DMS 273 (cell line): ENCODE results near the gene TAPBPL.
"Not testable (repeated sequence)": the region's sequence is repeated elsewhere in the genome, so short reads cannot be mapped to it uniquely, and the experiment has no call there.

ENCODE experiments used
- DNase-seq: peaks from one replicate; lab custom pipeline; 2025; ENCODE audit not compliant: unreplicated experiment; lab: John Stamatoyannopoulos, UW

The TAPBPL gene

DNA sequence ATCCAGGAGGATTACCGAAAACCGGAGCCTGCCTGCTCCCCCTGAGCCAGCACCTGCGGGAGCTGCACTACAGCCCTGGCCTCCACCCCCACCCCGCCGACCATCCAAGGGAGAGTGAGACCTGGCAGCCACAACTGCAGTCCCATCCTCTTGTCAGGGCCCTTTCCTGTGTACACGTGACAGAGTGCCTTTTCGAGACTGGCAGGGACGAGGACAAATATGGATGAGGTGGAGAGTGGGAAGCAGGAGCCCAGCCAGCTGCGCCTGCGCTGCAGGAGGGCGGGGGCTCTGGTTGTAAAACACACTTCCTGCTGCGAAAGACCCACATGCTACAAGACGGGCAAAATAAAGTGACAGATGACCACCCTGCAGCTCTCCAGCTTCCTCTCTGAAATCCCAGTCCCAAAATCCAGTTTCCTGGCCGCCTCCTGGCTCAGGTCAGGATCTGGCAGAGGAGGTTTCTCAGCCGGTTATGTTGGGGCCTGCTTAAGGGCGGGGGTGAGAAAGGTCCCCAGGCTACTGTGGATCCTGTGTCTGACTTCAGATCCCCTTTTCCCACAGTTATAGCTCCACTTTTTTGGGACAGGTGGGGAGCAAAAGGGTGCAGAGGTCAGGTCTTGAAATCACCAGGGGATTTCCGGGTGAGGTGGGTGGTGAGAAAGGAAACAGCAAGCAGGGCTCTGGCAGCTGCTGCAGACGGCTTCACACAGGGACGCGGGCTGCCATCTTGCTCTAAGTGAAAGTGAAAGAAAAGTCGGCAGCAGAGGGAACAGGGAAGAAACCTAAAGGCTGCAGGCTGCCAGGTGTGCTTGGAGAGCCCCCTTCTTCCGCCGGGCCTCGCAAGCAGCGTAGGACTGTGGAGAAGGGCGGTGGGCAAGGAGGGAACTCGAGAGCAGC, at the start of gene TAPBPL:
Gene TAPBPL, plus strand, starts transcription at position 695 of the 897 bp plus-strand sequence. CDS start 207 bp downstream, outside the sequence.
- DNase-seq, result peak; percentile 89

GRCh38 chr12:6404390-6404789, 47.5 kb upstream of the TAPBPL start:
- DNase-seq, result no peak

DNA sequence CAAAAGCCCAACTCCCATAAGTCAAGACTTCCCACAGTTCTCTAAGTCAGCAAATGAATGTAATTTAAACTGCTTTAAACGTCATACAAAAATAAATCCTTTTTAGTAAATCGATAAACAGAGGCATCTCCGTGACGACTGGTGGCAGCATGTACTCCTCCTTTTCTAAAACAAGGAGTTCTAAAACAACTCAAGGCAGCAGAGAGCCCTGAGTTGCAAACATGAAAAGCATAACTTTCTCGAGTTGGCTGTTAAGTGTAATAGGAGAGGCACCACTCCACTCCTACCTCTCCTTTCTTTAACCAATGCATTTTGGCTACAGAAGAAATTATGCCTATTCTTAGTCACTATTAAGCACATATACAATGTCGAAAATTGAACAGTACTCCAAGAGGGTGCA, 45.9 kb upstream of the TAPBPL start:
- DNase-seq, result no peak

GRCh38 chr12:6407236-6407954, 44.4 kb upstream of the TAPBPL start:
- DNase-seq, result no peak

DNA sequence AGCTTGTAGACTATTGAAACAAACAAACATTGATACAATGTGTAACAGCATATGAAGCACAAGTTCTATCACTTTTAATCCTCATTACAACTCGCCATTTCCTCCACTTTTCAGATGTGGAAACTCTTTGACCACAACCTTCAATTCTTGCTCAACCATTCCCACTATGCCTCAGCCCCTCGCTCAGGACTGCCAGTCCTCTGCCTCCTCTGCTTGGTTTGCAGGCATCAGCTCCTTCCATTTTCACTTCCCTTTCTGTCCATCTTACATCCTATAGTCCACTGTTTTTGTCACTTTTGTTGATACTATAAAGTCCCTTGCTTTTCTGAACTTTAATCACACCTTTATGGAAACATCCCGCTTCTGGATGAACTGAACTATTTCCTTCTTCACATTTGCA, 35.2 kb upstream of the TAPBPL start:
- no peak for DNase-seq

GRCh38 chr12:6418796-6419195, 33.0 kb upstream of the TAPBPL start:
- DNase-seq, result no peak

DNA sequence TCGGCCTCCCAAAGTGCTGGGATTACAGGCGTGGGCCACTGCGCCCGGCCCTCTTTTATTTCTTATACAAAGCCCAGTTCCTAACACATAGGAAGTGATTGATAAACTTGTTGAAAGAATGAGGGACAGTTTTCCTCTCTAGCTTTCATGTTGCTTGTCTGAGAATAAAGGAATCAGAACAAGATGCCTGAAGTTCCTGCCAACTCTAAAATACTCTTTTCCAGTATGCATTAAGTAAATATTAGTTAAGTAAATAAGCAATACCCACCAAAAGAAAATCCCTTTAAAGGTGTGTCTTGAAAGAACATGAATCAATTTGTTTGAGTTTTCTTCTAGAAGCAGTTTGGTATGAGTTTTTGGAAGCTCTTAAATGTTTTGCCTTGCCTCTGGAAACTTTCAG, 31.5 kb upstream of the TAPBPL start:
- no peak for DNase-seq

GRCh38 chr12:6423267-6424007, 28.4 kb upstream of the TAPBPL start:
- peak; percentile 91 for DNase-seq

DNA sequence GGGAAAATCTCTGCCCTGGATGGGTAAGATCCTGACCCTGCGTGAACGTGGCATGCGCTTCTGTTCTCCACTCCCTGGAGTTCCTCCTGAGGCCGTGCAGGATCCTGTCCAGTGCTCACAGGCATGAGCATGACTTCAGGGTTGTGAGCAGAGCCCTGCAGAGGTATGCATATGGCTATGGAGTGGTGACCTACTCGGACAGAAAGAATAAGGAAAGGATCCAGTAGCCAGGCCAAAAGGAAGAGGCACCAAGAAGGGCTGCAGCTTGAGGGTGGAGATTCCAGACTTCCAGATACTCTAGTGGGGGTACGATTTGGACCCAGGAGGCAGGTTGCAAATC, 27.9 kb upstream of the TAPBPL start:
- no peak for DNase-seq

DNA sequence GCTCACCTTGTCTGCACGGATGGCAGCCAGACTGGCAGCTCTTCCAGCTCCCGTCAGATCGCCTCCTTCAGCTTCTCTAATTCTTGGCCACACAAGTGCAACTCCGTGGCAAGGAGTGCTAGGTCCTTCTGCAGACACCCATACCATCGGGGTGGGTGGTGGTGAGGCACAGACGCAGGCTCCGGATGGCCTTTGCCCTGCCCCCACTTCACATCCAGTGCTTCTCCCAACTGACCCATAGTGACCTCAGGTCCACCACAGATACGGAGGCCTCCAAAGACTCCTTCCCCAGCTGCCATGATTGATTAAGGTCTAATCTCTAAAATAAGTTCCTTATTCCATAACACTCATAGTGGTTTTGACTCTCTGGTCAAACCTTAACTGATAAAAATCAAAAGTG, 27.0 kb upstream of the TAPBPL start:
- DNase-seq, result no peak

DNA sequence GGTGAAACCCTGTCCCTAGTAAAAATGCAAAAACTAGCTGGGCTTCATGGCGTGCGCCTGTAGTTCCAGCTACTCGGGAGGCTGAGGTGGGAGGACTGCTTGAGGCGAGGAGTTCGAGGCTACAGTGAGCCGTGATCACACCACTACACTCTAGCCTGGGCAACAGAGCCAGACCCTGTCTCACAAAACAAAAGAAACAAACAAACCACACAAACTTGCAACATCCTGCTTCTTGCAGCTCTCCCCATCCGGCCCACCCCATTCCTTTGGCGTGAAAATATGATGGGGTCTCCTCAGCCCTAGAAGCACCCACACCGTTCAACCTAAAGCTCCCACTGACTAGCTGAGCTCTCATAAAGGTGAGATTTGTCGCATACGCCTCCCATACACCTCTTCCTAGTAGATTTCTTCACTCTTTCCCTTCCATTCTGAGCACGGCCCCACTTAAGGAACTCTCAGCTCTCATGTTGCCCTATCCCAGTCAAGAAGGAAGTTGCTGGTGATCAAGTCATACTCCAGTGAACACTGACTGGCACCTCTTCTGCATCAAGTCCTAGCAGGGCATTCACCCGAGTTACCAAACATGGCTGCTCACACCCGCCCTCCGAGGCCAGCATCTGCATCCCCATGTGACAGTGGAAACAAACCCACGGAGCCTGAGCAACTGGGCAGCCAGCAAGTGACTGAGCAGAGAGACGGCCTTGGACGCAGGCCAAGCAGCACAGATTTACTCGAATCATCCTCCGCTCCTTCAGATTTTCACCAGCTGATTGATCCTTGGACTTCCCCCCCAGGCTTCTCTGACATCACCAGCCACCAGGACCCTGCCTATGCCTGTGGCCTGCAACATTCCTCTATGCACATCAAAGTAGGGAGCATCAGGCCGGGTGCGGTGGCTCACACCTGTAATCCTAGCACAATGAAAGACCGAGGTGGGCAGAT, 26.0 kb upstream of the TAPBPL start:
- no peak for DNase-seq

DNA sequence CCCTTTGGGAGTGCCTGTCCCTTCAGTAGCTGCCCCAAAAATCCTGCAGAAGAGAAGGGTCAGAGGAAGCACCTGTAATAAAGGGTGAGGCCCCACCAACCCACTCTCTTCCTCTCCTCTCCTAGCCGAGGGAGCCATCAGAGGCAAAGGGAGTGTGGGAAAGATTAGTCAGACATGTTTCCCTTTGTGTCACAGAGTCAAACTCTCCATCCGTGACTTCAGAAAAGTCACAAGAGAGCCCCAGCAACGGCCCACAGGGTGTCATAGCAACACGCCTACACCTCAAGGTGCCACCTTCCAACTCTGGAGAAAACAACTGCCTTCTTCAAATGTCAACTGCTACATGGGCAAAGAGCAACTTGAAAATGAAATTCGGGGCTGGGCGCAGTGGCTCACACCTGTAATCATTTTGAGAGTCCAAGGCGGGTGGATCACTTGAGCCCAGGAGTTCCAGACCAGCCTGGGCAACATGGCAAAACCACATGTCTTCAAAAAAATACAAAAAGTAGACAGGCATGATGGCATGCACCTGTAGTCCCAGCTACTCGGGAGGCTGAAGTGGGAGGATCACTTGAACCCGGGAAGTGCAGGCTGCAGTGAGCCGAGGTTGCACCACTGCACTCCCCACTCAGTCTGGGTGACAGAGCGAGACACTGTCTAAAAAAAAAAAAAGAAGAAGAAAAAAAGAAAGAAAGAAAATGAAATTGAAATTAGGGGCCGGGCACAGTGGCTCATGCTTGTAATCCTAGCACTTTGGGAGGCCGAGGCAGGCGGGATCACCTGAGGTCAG, 24.8 kb upstream of the TAPBPL start:
- no peak for DNase-seq

GRCh38 chr12:6427796-6428195, 24.0 kb upstream of the TAPBPL start:
- not testable (repeated sequence) for DNase-seq

- no peak for DNase-seq
These were observed 23.5 kb upstream of the TAPBPL start for GRCh38 chr12:6428326-6428725.

DNA sequence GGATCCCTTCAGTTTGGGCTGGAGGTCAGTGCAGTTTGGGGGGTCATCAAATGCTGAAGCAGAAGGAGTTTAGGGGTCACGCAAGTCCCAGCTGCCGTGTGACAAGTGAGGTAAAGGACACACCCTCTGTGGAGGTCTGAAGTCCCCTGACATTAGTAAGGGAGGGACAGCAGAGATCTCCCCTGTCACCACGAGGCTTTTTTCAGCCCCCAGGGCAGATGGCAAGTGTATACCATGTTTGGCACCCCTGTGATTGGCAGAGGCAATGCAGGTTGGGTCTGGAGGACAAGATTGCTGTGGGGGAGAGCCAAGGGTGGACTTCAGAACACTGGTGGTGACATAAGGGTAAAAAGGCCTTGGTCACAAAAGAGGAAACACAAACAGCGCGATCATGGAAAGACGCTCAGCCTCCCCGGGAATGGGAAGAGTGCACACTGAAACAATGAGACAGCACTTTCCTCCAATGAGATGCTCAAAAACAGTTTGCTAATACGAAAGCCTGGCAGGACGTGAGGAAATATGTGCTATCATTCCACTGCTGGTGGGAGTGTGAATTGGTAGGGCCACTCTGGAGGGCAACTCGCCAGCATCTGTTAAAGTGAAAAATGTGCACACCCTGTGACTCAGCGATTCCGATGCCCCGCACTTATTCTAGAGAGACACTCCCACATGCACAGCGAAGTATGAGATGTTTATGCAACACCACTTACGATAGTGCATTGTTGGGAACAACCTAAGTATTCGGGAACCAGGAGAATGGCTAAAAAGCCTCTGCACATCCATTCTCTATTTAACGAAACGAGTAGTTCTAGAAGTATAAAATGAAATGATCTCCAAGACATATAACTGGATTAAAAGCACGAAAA, 21.5 kb upstream of the TAPBPL start:
- DNase-seq, result peak; percentile 57

GRCh38 chr12:6432991-6433390, 18.9 kb upstream of the TAPBPL start:
- DNase-seq, result no peak

DNA sequence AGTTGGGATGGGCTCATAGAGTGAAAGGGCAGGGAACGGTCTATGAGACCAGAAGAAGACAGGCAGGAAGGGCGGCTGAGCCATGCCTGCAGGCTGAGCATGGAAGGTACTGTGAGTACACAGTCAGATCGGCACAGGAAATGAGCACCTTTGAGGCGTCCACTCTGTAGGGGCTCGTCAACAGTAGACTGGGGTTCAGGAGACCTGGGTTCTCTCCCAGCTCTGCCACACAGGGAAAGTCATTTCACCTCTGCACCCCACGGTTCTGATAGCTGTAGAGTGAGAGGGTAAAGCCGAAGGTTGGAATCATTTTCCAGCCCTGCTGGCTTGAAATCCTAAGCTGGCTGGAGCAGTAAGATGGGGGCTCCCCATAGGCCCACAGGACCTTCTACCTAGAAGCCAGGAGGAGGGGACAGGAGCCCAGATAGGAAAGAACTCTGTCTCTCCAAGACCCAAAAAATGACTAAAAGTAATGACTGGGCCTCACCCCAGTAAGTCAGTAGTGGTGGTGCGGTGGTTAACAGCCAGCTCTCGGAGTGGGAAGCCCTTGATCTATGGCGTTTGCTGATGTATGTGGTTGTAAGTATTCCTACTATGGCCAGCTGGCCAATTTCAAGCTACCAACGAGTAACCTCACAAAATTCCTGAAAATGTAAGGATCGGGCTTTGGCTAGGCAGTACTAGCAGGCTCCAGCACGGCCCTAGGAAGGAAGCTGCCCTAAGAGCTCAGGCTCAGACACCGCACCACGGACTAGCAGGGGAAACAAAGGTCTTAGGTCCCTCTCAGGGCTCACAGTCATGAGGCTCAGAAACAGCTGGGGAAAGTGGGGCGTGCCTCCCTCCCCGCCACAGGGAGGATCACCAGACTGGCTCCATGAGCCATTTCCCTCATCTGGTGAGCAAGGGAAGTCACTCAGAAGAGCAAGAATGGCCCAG, 17.4 kb upstream of the TAPBPL start:
- no peak for DNase-seq
